SK-N-SH treated with all-trans-retinoic acid at 6 μM for 48 hours (cell line): ENCODE measurements around the gene HMX3.

ENCODE experiments used
- CSRNP3 ChIP-seq: fragments of 250-450 bp; sonication (Bioruptor Pico); IDR thresholded peaks from 2 replicates; pipeline ENCODE4 v1.5.1; 2021; ENCODE audit warnings: mild to moderate bottlenecking, moderate library complexity
- PATZ1 ChIP-seq: fragments of 250-450 bp; sonication (Bioruptor Pico); IDR thresholded peaks from 2 replicates; pipeline ENCODE4 v1.8.0; 2020; ENCODE audit warnings: mild to moderate bottlenecking, moderate library complexity, borderline replicate concordance
- POU6F1 ChIP-seq: fragments of 250-450 bp; sonication (Bioruptor Pico); IDR thresholded peaks from 2 replicates; pipeline ENCODE4 v1.8.0; 2021; ENCODE audit warnings: low read depth, mild to moderate bottlenecking, moderate library complexity, borderline replicate concordance
- RARB ChIP-seq: fragments of 250-450 bp; sonication (Bioruptor Pico); IDR thresholded peaks from 2 replicates; pipeline ENCODE4 v1.8.0; 2021; ENCODE audit warnings: mild to moderate bottlenecking, moderate library complexity
- TCF4 ChIP-seq: fragments of 250-450 bp; sonication (Bioruptor Pico); IDR thresholded peaks from 2 replicates; pipeline ENCODE4 v1.8.0; 2021; ENCODE audit warnings: mild to moderate bottlenecking, moderate library complexity, borderline replicate concordance
- TOX ChIP-seq: fragments of 250-450 bp; sonication (Bioruptor Pico); IDR thresholded peaks from 2 replicates; pipeline ENCODE4 v1.8.0; 2021; ENCODE audit warnings: mild to moderate bottlenecking, moderate library complexity, borderline replicate concordance
- TSHZ2 ChIP-seq: fragments of 250-450 bp; sonication (Bioruptor Pico); IDR thresholded peaks from 2 replicates; pipeline ENCODE4 v1.5.0; 2020; ENCODE audit warnings: mild to moderate bottlenecking, moderate library complexity
- ZFP30 ChIP-seq: fragments of 450-650 bp; formaldehyde crosslinking; IDR thresholded peaks from 2 replicates; pipeline ENCODE4 v1.5.0; 2022; ENCODE audit warnings: mild to moderate bottlenecking, moderate library complexity
- ZNF70 ChIP-seq: fragments of 450-650 bp; formaldehyde crosslinking; IDR thresholded peaks from 2 replicates; pipeline ENCODE4 v1.5.0; 2020; ENCODE audit warnings: mild to moderate bottlenecking, moderate library complexity
- TF ChIP-seq, protein P1 (sequence below): fragments of 250-450 bp; sonication (Bioruptor Pico); IDR thresholded peaks from 2 replicates; pipeline ENCODE4 v1.5.1; 2020; ENCODE audit warnings: low read depth, mild to moderate bottlenecking, moderate library complexity

- TF ChIP-seq RARB (CRISPR knock-in tag) (no peak), PATZ1 (CRISPR knock-in tag) (no peak), ZFP30 (CRISPR knock-in tag) (no peak), CSRNP3 (no peak), TCF4 (CRISPR knock-in tag) (no peak), ZNF70 (no peak), TSHZ2 (CRISPR knock-in tag) (no peak), TOX (CRISPR knock-in tag) (no peak), POU6F1 (CRISPR knock-in tag) (no peak)
- TF ChIP-seq, protein P1, sequence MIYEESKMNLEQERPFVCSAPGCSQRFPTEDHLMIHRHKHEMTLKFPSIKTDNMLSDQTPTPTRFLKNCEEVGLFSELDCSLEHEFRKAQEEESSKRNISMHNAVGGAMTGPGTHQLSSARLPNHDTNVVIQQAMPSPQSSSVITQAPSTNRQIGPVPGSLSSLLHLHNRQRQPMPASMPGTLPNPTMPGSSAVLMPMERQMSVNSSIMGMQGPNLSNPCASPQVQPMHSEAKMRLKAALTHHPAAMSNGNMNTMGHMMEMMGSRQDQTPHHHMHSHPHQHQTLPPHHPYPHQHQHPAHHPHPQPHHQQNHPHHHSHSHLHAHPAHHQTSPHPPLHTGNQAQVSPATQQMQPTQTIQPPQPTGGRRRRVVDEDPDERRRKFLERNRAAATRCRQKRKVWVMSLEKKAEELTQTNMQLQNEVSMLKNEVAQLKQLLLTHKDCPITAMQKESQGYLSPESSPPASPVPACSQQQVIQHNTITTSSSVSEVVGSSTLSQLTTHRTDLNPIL, result no peak
Observed at GRCh38 chr10:123140983-123141390, 5.2 kb downstream of the HMX3 start.
